Fibroblast of mammary gland (primary cell): ENCODE measurements around the gene PIP5KL1.

Experiments
- DNase-seq: peaks from one replicate; pipeline ENCODE4 v3.0.0-alpha.2; 2010; ENCODE audit warnings: low read depth
- H3K4me3 ChIP-seq: 2 replicates; pipeline ENCODE4 v1.5.1; 2011; ENCODE audit warnings: low read depth, mild to moderate bottlenecking, low read length, moderate library complexity; ENCODE audit not compliant: control insufficient read depth
- TF ChIP-seq, protein P1 (sequence below): conservative IDR thresholded peaks from 2 replicates; pipeline ENCODE4 v1.5.1; 2011; ENCODE audit warnings: low read depth, low read length, inconsistent platforms; ENCODE audit not compliant: control insufficient read depth, insufficient read depth

Gene PIP5KL1

DNA sequence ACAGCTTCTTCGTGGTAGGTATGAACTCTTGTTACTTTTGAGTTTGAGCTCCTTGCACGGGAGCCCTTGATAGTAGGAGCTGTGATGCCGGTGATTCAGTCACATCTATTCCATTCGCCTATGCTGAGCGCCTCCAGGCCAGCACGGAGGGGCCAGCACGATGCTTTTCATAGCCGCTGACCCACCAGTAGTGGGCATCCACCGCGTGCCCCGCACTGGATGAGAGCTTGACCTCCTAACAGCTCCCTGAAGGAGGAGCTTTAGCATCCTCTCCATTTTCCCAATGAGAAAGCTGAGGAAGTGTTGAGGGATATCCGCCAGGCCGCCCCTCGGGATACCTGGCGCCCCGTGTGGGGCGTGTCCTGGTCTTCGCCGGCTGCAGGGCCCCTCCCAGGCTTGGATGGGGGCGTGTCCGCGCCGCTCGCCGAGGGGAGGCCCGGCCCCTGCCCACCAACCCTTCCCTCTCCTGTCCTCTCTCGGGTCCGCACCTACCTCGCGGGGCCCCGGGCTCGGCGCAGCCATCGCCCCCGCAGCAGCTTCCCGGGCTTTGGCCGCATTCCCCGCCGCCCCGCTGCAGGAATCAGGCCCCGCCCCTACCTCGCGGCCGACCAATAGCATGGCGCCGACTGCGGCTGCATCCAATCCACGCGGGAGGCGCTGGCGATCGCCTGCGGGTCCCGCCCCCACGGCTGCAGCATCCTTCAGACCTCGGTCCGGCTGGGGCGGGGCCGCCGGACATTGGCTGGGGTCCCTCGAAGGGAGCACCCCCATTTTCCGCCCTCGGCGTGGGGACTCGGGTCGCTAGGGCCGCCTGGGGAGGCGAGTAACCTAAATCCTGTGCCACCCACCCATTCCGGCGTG lies at the start of gene PIP5KL1:
PIP5KL1 (minus strand) TSS at position 547 of the 861 bp plus-strand sequence; CDS start at position 522, 25 bp downstream.
- DNase-seq, result peak; percentile 80
- peak within 1 kb of the TSS; percentile 55 for H3K4me3 ChIP-seq
- TF ChIP-seq, protein P1, sequence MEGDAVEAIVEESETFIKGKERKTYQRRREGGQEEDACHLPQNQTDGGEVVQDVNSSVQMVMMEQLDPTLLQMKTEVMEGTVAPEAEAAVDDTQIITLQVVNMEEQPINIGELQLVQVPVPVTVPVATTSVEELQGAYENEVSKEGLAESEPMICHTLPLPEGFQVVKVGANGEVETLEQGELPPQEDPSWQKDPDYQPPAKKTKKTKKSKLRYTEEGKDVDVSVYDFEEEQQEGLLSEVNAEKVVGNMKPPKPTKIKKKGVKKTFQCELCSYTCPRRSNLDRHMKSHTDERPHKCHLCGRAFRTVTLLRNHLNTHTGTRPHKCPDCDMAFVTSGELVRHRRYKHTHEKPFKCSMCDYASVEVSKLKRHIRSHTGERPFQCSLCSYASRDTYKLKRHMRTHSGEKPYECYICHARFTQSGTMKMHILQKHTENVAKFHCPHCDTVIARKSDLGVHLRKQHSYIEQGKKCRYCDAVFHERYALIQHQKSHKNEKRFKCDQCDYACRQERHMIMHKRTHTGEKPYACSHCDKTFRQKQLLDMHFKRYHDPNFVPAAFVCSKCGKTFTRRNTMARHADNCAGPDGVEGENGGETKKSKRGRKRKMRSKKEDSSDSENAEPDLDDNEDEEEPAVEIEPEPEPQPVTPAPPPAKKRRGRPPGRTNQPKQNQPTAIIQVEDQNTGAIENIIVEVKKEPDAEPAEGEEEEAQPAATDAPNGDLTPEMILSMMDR, result peak; percentile 13

GRCh38 chr9:127980060-127980705 lies 49.6 kb upstream of the PIP5KL1 start:
- no peak for DNase-seq
- H3K4me3 ChIP-seq, result peak overlapping the region; percentile 71
- TF ChIP-seq, protein P1, result no peak

GRCh38 chr9:127979333-127980059 lies 48.9 kb upstream of the PIP5KL1 start:
- peak overlapping the region; percentile 71 for H3K4me3 ChIP-seq
- TF ChIP-seq, protein P1, result no peak
- DNase-seq, result peak; percentile 45

DNA sequence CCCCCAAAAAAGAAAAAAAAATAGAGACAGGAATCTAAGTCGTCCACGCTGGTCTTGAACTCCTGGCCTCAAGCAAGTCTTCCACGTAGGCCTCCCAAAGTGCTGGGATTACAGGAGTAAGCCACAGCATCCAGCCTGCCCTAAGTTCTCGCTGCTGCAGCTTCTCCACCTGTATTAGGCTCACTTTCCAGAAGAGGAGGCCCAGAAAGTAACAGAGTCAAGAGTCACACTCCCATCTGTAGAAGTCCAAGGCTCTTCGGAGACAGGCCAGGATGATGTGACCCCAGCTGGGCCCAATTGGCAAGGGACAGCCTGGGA lies 48.4 kb upstream of the PIP5KL1 start:
- H3K4me3 ChIP-seq, result peak overlapping the region; percentile 71
- TF ChIP-seq, protein P1, result no peak
- no peak for DNase-seq

- peak; percentile 82 for DNase-seq
- TF ChIP-seq, protein P1, result peak; percentile 8
- H3K4me3 ChIP-seq, result peak overlapping the region; percentile 71
Observed at GRCh38 chr9:127977884-127978647, 47.5 kb upstream of the PIP5KL1 start.
